Karpas-422 (cell line): ENCODE results near the gene PUS1. TPM values are rescaled to one million over a fixed set of nuclear protein-coding genes. Genes with fewer than 3 reads are reported as not detected.
A peak's percentile ranks its signal among the peaks of the same experiment; 100 is the strongest.
"Not testable (repeated sequence)": the region's sequence is repeated elsewhere in the genome, so short reads cannot be mapped to it uniquely, and the experiment has no call there.

Source experiments
- DNase-seq: peaks from one replicate; pipeline ENCODE4 v3.0.0-alpha.2; 2015
- H2AFZ ChIP-seq: fragments of 200-600 bp; sonication (generic); 2 replicates; pipeline ENCODE4 v1.6.1; 2014; ENCODE audit warnings: antibody characterized with exemption, low read length, mixed read lengths
- H3K27ac ChIP-seq: fragments of 200-600 bp; sonication (generic); 2 replicates; pipeline ENCODE4 v1.5.1; 2014; ENCODE audit warnings: mild to moderate bottlenecking, low read length, moderate library complexity
- H3K27me3 ChIP-seq: fragments of 200-600 bp; sonication (generic); 2 replicates; pipeline ENCODE4 v1.6.1; 2014; ENCODE audit warnings: low read length, mixed read lengths
- H3K36me3 ChIP-seq: fragments of 200-600 bp; sonication (generic); 2 replicates; pipeline ENCODE4 v1.6.1; 2014; ENCODE audit warnings: low read length, mixed read lengths; ENCODE audit not compliant: insufficient read depth
- H3K4me1 ChIP-seq: fragments of 200-600 bp; sonication (generic); 2 replicates; pipeline ENCODE4 v1.6.1; 2014; ENCODE audit warnings: mild to moderate bottlenecking, low read length, mixed read lengths
- H3K4me2 ChIP-seq: fragments of 200-600 bp; sonication (generic); 2 replicates; pipeline ENCODE4 v1.6.1; 2014; ENCODE audit warnings: low read length, low read depth, mild to moderate bottlenecking; ENCODE audit not compliant: poor library complexity, severe bottlenecking
- H3K4me3 ChIP-seq: fragments of 200-600 bp; sonication (generic); 2 replicates; pipeline ENCODE4 v1.5.1; 2014; ENCODE audit warnings: mild to moderate bottlenecking, antibody characterized with exemption, low read length, mixed read lengths
- H3K79me2 ChIP-seq: fragments of 200-600 bp; sonication (generic); 2 replicates; pipeline ENCODE4 v1.6.1; 2014; ENCODE audit warnings: mild to moderate bottlenecking, low read length, mixed read lengths
- H3K9ac ChIP-seq: fragments of 200-600 bp; sonication (generic); 2 replicates; pipeline ENCODE4 v1.6.0; 2014; ENCODE audit warnings: low read length
- H3K9me2 ChIP-seq: fragments of 200-600 bp; sonication (generic), shearing (Covaris generic); replicated peaks from 2 replicates; pipeline ENCODE4 v1.6.0; 2014; ENCODE audit warnings: mild to moderate bottlenecking, low read length, moderate library complexity; ENCODE audit not compliant: insufficient read depth
- H3K9me3 ChIP-seq: fragments of 300-700, 200-600 bp; sonication (generic); 2 replicates; pipeline ENCODE4 v1.6.1; 2014; ENCODE audit warnings: low read length, mixed read lengths
- H4K20me1 ChIP-seq: fragments of 200-600 bp; sonication (generic); 2 replicates; pipeline ENCODE4 v1.6.1; 2014; ENCODE audit warnings: mild to moderate bottlenecking, antibody characterized with exemption, low read length, low read depth; ENCODE audit not compliant: insufficient read depth
- total RNA-seq: library from RNA; depleted of rRNA; stranded (reverse); fragments of >200 nt; shearing (Covaris generic); gene quantifications from 2 replicates; pipeline ENCODE4 v1.2.3, GENCODE V29; 2014; ENCODE audit warnings: low replicate concordance

The PUS1 gene
- total RNA-seq, 1 experiment from 2014 or later = 11.9 TPM

- Histone ChIP-seq H3K9me2 (no peaks in the 10 kb centered on the region), H2AFZ (no peak overlapping the region)
These were observed 14.3 kb downstream of the PUS1 start for GRCh38 chr12:131943389-131943788.

DNA sequence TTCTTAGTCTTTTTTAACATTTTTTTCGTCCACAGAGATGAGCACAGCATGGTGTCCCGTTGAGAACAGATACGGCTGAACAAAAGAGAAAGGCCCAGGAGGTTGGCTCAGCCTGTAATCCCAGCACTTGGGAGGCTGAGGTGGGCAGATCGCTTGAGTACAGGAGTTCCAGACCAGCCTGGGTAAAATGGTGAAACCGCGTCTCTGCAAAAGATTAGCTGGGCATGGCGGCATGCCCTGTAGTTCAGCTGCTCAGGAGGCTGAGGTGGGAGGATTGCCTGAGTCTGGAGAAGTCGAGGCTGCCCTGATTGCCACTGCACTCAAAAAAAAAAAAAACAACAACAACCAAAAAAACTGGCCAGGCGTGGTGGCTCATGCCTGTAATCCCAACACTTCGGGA is 14.8 kb downstream of the PUS1 start:
- peaks cover 21% of the 10 kb centered on the region; the same call in 1 of the 2 replicates for H3K36me3 ChIP-seq
- no peaks in the 10 kb centered on the region for H3K4me1 ChIP-seq
- DNase-seq = no peak

More at GRCh38 chr12:131943389-131943788, 14.3 kb downstream of the PUS1 start:
- H3K4me2 ChIP-seq = no peak overlapping the region
- H3K27ac ChIP-seq = no peak overlapping the region
- H3K4me3 ChIP-seq = no peak overlapping the region
- H3K79me2 ChIP-seq = no peaks in the 10 kb centered on the region
- 0 out of 2 replicates have a peak, but pooled peaks cover 8% of the 10 kb centered on the region for H4K20me1 ChIP-seq
- H3K4me1 ChIP-seq = no peaks in the 10 kb centered on the region
- no peaks in the 10 kb centered on the region for H3K27me3 ChIP-seq
- H3K36me3 ChIP-seq = peaks cover 21% of the 10 kb centered on the region
- H3K9me3 ChIP-seq = no peaks in the 10 kb centered on the region
- no peak for DNase-seq
- H3K9ac ChIP-seq = no peak overlapping the region

DNA sequence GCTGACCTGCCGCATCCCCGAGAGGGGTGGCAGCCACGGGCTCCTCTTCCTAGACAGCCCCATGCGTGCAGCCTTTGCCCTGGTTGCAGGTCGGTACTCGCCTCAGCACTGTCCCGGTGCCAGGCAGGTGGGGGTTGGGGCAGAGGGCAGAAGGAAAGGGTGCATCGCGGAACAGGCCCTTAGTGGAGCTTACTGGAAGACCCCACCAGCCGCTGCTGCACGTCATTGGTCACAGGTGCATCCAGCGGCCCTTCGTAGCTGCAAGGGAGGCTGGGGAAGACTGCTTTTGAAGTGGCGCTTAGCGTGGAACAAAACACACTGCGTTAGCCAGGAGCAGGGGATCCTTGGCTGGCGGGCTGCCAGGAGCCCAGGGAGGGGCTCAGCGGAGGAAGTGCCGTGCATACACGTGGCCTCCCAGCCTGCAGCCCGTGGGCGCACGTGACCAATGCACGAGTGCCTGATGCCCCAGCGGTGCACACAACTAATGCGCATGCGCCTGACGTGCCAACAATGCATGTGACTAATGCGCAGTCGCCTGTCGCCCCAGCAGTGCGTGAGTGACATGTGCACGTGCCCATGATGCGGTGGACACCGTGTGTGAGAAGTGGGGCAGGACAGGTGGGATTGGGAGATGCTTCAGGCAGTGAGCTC is 15.7 kb downstream of the PUS1 start:
- no peak for DNase-seq
- Histone ChIP-seq H3K27ac (no peak overlapping the region), H3K4me2 (no peak overlapping the region), H2AFZ (no peak overlapping the region), H3K9ac (no peak overlapping the region), H3K27me3 (no peaks in the 10 kb centered on the region), H3K9me3 (no peaks in the 10 kb centered on the region), H3K36me3 (peaks cover 21% of the 10 kb centered on the region; the same call in 1 of the 2 replicates), H3K4me3 (no peak overlapping the region), H3K79me2 (no peaks in the 10 kb centered on the region), H4K20me1 (0 out of 2 replicates have a peak, but pooled peaks cover 8% of the 10 kb centered on the region), H3K4me1 (peaks cover 4% of the 10 kb centered on the region), H3K9me2 (no peaks in the 10 kb centered on the region)

More for the DNA sequence above, 14.8 kb downstream of the PUS1 start:
- H3K4me3 ChIP-seq = no peak overlapping the region
- no peaks in the 10 kb centered on the region for H3K9me2 ChIP-seq
- no peaks in the 10 kb centered on the region for H3K27me3 ChIP-seq
- H2AFZ ChIP-seq = no peak overlapping the region
- no peak overlapping the region for H3K9ac ChIP-seq
- H4K20me1 ChIP-seq = 0 out of 2 replicates have a peak, but pooled peaks cover 8% of the 10 kb centered on the region
- no peak overlapping the region for H3K4me2 ChIP-seq
- H3K9me3 ChIP-seq = no peaks in the 10 kb centered on the region
- H3K27ac ChIP-seq = no peak overlapping the region
- H3K79me2 ChIP-seq = no peaks in the 10 kb centered on the region

GRCh38 chr12:131946757-131947156 is 17.7 kb downstream of the PUS1 start:
- peaks cover 17% of the 10 kb centered on the region for H3K79me2 ChIP-seq
- 0 out of 2 replicates have a peak, but pooled peaks cover 6% of the 10 kb centered on the region for H4K20me1 ChIP-seq
- peaks cover 10% of the 10 kb centered on the region for H3K4me1 ChIP-seq
- H3K4me3 ChIP-seq = no peak overlapping the region
- no peaks in the 10 kb centered on the region for H3K27me3 ChIP-seq
- no peaks in the 10 kb centered on the region for H3K9me2 ChIP-seq
- no peak overlapping the region for H3K27ac ChIP-seq
- no peak overlapping the region for H2AFZ ChIP-seq
- H3K4me2 ChIP-seq = no peak overlapping the region
- no peaks in the 10 kb centered on the region for H3K9me3 ChIP-seq
- 0 out of 2 replicates have a peak, but pooled peaks cover 14% of the 10 kb centered on the region for H3K36me3 ChIP-seq
- DNase-seq = no peak
- H3K9ac ChIP-seq = no peak overlapping the region

- H3K27ac ChIP-seq = no peak overlapping the region
- DNase-seq = no peak
- no peaks in the 10 kb centered on the region for H3K9me3 ChIP-seq
- peaks cover 9% of the 10 kb centered on the region; the same call in 1 of the 2 replicates for H4K20me1 ChIP-seq
- no peaks in the 10 kb centered on the region for H3K9me2 ChIP-seq
- H3K9ac ChIP-seq = no peak overlapping the region
- peaks cover 25% of the 10 kb centered on the region for H3K79me2 ChIP-seq
- H3K36me3 ChIP-seq = 0 out of 2 replicates have a peak, but pooled peaks cover 10% of the 10 kb centered on the region
- no peak overlapping the region for H2AFZ ChIP-seq
- no peak overlapping the region for H3K4me2 ChIP-seq
- no peaks in the 10 kb centered on the region for H3K27me3 ChIP-seq
- H3K4me3 ChIP-seq = no peak overlapping the region
- peaks cover 10% of the 10 kb centered on the region for H3K4me1 ChIP-seq
These were observed 18.5 kb downstream of the PUS1 start for GRCh38 chr12:131947482-131948027.

- H3K9ac ChIP-seq = no peak overlapping the region
- H3K27ac ChIP-seq = no peak overlapping the region
- H3K27me3 ChIP-seq = no peaks in the 10 kb centered on the region
- peaks cover 10% of the 10 kb centered on the region for H3K4me1 ChIP-seq
- H4K20me1 ChIP-seq = peaks cover 15% of the 10 kb centered on the region; the same call in 1 of the 2 replicates
- no peak for DNase-seq
- 0 out of 2 replicates have a peak, but pooled peaks cover 5% of the 10 kb centered on the region for H3K36me3 ChIP-seq
- peaks cover 32% of the 10 kb centered on the region for H3K79me2 ChIP-seq
- no peak overlapping the region for H3K4me3 ChIP-seq
- H3K4me2 ChIP-seq = no peak overlapping the region
- H3K9me2 ChIP-seq = no peaks in the 10 kb centered on the region
- H3K9me3 ChIP-seq = no peaks in the 10 kb centered on the region
- no peak overlapping the region for H2AFZ ChIP-seq
These were observed 19.2 kb downstream of the PUS1 start for GRCh38 chr12:131948166-131948712.

GRCh38 chr12:131948713-131949430 is 19.8 kb downstream of the PUS1 start:
- peak overlapping the region; percentile 32; the same call in 1 of the 2 replicates for H2AFZ ChIP-seq
- not testable (repeated sequence) for H3K36me3 ChIP-seq, H3K9me3 ChIP-seq, H3K27ac ChIP-seq, H3K9me2 ChIP-seq, H3K27me3 ChIP-seq, DNase-seq
- peak overlapping the region; percentile 99 for H3K4me3 ChIP-seq
- H4K20me1 ChIP-seq = peaks cover 15% of the 10 kb centered on the region; the same call in 1 of the 2 replicates
- peaks cover 10% of the 10 kb centered on the region for H3K4me1 ChIP-seq
- H3K9ac ChIP-seq = peak overlapping the region; percentile 93
- peaks cover 38% of the 10 kb centered on the region for H3K79me2 ChIP-seq
- peak overlapping the region; percentile 70 for H3K4me2 ChIP-seq
